HG02763 (cell line): ENCODE results near the gene FAM20C.
"Not testable (repeated sequence)": the region's sequence is repeated elsewhere in the genome, so short reads cannot be mapped to it uniquely, and the experiment has no call there.

Source experiments
- ATAC-seq: cut with Tn5 transposase; IDR thresholded peaks from one replicate; pipeline ENCODE4 v1.9.1; 2021; ENCODE audit warnings: mild to moderate bottlenecking, moderate library complexity; ENCODE audit not compliant: unreplicated experiment

The FAM20C gene

DNA sequence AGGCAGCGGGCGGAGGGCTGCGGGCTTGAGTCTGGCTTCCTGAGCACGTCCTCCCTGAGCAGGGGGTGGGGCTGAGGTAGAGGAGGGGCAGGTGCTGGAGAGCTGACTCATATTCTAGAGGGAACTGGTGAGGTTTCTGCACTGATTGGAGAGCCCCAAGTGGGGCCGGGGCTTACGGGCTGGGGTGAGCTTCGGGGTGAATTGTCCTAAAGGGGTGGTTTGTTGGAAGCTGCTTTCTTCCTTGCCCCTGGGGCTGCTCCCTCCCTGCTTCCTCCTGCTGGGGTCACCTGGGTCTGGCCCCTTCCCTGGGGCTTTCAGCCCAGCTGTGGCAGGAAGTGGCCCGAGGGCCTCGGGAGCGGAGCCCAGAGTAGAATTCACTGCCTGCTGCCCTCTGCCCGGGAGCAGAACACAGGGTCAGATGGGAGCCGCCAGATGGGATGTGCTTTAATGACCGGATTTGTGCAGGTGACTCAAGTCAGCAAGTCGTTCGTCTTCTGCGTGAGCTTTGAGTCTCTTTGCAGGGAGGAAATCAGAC is 48.6 kb downstream of the FAM20C start:
- ATAC-seq = no peak

DNA sequence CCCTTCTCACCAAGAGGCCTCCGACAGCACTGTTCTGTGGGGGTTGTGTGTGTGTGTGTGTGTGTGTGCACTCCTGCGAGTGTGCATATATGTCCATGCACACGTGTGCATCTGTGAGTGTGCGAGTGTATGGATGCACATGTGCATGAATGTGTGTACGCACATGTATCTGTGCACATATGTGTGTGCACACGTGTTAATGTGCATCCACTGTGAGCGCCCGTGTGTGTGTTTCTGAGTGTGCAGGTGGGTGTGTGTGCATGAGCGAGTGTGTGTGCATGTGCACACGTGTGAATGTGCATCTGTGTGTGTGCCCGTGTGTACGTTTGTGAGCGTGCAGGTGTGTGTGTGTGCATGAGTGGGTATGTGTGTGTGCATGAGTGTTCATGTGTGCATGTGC is 49.1 kb downstream of the FAM20C start:
- no peak for ATAC-seq

DNA sequence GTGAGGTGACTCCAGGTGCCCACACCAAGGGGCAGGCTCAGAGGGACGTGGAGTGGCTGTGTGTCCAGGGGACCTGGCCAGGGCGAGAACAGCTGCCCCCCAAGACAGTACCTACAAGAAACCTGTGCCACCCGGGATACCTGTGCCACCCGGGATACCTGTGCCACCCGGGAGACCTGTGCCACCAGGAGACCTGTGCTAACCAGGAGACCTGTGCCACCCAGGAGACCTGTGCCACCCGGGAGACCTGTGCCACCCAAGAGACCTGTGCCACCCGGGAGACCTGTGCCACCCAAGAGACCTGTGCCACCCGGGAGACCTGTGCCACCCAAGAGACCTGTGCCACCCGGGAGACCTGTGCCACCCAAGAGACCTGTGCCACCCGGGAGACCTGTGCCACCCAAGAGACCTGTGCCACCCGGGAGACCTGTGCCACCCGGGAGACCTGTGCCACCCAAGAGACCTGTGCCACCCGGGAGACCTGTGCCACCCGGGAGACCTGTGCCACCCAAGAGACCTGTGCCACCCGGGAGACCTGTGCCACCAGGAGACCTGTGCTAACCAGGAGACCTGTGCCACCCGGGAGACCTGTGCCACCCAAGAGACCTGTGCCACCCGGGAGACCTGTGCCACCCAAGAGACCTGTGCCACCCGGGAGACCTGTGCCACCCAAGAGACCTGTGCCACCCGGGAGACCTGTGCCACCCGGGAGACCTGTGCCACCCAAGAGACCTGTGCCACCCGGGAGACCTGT is 50.6 kb downstream of the FAM20C start:
- ATAC-seq = not testable (repeated sequence)

DNA sequence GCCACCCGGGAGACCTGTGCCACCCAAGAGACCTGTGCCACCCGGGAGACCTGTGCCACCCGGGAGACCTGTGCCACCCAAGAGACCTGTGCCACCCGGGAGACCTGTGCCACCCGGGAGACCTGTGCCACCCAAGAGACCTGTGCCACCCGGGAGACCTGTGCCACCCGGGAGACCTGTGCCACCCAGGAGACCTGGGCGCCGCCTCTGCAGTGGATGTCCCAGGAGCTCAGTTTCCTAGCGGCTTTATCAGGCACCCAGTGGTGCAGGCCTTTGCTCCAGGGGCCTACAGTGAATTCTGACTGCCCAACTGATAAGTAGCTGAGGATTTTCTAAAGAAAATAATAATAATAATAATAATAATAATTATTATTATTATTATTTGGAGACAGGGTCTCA is 51.2 kb downstream of the FAM20C start:
- ATAC-seq = not testable (repeated sequence)

DNA sequence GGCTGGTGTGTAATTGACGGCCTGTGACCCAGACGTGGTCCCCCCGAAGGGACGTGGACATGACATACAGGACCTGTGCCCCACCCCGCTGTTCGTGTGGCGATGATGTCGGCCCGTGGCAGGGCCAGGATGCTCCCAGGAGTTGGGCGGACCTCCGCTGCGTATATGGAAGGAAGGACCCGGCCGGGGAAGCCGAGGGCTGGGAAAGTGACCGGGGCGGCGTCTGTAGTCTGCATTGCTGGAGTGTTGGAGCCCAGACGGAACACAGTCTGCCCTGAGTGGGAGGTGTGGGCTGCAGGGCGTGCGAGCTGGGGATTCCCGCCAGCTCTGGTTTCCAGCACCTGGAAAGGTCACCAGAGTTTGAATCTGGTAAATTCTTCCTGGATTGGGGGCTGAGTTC is 52.6 kb downstream of the FAM20C start:
- no peak for ATAC-seq

GRCh38 chr7:245574-246295 is 53.4 kb downstream of the FAM20C start:
- ATAC-seq = no peak

GRCh38 chr7:246451-246850 is 54.1 kb downstream of the FAM20C start:
- no peak for ATAC-seq

DNA sequence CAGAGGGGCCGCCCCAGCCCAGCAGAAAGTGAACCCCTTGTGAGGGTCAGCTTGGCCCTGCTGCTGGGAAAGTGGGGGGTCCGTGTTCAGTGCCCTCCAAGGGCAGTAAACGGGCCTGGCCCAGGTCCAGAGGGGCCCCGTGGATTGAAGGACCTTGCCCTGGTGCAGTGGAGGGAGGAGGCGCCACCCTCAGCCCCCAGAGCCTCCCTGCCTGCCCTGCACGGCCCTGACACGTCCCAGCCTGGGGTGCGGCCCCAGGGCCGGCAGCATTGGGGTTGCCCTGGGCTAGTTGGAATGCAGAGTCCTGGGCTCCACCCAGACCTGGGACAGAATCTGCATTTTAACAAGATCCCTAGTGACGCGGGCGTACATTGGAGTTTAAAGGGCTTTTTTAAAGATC is 54.8 kb downstream of the FAM20C start:
- no peak for ATAC-seq

DNA sequence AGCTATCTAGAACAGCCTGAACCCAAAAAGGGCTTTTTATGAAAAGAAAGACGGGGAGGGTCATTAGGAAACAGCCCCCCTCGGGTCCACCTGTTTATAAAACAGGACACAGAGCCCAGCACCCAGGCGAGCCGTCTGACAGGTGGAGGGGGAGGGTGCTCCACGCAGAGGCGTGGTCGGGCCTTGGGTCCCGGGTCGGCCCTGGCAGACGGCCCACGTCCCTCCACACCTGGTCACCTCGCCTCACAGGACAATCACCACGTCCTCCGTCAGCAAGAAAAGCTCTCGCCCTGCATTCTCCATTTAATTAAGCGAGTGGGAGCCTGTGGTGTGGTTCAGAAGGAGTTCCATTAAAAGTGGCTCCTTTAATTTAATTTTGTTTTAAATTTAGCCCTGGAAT is 55.3 kb downstream of the FAM20C start:
- no peak for ATAC-seq

DNA sequence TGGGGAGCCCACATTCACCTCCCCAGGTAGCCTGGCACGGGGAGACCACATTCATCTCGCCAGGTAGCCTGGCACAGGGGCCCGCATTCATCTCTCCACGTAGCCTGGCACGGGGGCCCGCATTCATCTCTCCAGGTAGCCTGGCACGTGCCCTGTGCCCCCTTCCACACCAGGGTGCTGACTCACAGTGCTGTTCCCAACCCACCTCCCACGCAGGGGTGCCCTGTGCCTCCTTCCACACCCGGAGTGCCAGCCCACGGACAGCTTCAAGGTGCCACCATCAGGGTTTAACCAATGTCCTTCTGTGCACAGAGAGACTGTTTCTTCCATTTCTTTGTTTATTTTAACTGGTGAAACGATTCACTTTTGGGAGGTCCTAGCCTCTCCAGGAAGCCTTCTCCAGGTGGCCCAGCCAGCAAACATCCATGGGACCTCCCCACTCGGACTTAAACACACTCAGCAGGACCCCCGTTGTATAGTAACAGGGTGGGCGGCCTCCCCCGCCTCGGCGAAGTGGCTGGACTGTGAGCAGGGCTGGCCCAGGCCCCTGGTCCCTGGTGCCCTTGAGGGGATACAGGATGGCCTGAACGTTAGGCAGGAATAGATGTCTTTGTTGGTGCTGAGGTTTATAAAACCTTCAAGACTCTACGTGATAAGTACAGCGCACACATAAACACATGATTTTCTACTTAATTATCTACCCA is 56.5 kb downstream of the FAM20C start:
- no peak for ATAC-seq

DNA sequence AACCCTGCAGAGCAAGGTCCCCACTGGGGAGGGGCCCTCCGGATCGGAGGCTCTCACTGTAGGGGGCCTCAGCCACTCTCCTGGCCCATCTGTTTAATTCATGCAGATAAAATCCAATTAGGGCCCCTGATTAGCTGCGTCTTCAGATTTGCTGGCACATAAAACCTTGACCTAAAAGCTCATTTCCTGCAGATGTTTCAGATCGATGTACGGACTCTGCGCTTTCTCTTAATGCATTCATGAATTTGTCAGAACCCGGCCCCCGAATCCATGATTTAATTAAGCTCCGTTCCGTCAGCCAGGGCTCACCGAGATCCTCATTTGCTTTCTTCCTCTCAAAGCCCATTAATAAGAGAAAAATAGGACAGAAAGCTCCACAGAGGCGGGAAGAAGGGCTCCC is 57.6 kb downstream of the FAM20C start:
- ATAC-seq = no peak

- ATAC-seq = no peak
Observed at GRCh38 chr7:250523-250922, 58.2 kb downstream of the FAM20C start.

DNA sequence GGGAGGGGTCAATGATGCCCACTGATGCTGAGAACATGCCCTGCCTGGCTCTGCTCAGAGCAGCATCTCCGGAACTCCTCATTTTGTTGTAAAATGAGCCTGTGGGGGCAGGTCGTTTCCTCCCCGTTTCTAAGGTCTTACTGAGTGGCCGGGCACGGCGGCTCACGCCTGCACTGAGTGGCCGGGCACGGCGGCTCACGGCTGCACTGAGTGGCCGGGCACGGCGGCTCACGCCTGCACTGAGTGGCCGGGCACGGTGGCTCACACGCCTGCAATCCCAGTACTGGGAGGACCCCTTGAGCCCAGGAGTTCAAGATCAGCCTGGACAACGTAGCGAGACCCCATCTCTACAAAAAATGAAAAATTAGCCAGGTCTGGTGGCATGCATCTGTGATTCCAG is 58.6 kb downstream of the FAM20C start:
- no peak for ATAC-seq

- no peak for ATAC-seq
Observed at GRCh38 chr7:251446-252175, 59.2 kb downstream of the FAM20C start.

GRCh38 chr7:252216-252965 is 60.0 kb downstream of the FAM20C start:
- no peak for ATAC-seq

GRCh38 chr7:252981-253380 is 60.6 kb downstream of the FAM20C start:
- no peak for ATAC-seq

DNA sequence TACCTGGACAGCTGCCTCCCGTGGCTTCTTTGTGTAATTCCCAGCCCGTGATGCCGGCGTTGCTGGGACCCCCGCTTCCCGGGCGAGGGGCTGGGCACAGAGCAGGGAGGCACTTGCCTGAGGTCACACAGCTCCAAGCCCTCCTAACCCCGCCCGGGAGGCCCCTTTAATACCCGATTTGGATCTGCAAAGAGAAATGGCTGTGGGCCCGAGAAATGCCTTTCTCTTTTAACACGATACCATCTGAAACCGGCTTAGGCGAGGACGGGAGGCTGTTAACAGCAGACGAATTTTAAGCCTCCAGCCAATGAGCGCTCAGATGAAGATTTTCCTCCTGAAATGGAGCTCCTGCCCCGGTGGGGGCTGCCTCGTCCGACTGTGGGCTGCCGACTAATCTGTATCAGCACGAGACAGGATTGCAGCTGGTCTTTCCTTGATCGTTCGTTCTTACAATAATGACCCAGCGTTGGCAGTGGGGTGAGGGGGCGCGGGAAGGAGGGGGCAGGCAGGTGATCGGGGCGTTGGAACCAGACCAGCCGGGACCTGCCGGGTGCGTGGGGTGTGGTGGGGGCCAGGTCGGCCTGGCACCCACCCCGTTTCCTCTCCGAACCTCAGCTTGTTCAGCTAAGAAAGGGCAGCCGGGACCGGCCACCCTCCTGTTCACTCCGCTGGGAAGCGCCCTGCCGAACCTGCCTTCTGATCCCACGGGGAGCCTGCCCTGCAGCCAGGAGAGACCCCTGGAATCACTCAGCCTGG is 61.4 kb downstream of the FAM20C start:
- ATAC-seq = no peak

DNA sequence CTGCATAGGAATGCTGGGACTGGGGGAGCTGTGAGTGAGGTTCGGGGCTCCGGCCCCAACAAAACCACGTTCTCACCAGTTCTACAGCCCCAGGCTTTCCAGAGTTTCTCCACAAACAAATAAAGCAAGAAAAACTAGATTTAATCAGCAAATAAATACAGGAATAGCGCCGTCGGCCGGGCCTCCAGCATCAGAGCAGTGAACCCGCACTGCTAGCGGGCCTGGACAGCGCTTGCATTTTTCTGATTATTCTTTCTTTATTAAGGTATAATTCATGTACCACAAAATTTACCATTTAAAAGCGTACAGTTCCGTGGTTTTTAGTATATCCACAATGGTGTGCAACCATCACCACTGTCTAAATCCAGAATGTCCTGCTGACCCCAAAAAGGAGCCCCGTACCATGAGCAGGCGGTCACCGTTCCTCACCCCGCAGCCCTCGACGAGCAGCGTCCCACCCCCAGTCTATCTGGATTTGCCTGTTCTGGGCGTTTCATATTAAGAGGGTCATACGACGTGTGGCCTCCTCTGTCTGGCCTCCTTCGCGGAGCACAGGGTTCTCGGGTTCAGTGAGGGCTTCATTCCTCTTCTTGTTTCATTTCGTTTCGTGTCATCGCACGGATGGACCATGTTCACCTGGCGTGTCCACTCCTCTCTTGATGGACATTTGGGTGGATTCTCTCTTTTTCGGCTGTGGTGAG is 62.1 kb downstream of the FAM20C start:
- ATAC-seq = no peak

DNA sequence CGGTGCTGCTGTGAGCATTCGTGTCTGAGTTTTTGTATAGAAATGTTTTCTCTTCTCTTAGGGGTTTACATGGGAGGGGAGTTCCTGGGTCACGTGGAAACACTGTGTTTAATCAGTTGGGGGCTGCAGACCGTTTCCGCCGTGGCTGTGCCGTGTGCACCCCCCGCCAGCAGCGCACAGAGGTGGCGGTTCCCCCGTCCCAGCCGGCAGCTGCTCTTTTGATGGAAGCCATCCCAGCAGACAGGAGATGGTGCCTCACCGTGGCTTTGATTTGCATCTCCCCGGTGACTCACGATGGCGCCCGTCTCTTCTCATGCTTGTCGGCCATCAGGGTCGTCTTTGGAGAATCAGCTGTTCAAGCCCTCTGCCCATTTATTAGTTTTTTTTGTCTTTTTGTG is 62.7 kb downstream of the FAM20C start:
- no peak for ATAC-seq
